Measurements from ENCODE around the gene ACCSL.

DNA sequence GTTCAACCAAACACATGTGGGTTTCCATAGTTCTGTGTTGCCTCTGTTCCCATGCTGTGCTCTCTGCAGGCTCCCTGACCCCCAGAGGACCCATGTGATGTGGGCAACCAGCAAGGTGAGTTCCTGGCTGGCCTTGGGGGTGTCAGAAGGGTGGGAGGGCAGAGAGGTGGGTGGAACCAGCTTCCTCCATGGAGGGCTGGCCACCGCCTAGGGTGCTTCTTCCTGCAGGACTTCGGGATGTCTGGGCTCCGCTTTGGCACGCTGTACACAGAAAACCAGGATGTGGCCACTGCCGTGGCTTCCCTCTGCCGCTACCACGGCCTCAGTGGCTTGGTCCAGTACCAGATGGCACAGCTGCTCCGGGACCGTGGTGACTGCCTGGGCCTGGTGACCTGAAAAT is 33.2 kb downstream of the ACCSL start:
- TF ChIP-seq CTCF (IDR thresholded peaks at IDR 0.05) (no peak), POLR2A (IDR thresholded peaks at IDR 0.05) (no peak)
